Kidney (tissue), 14 donors: Measurements from ENCODE around the gene SS18L1. TPM values are rescaled to one million over a fixed set of nuclear protein-coding genes. Genes with fewer than 3 reads are reported as not detected.

Source experiments
- DNase-seq, 5 donors: peaks; one replicate each; pipeline ENCODE4 v3.0.0-alpha.2; 2013 to 2020
- FAIRE-seq: peaks from 2 replicates; lab custom pipeline; 2012; peaks lifted over from hg19 to GRCh38; lab: Jason Lieb, UNC
- H3K27ac ChIP-seq, 2 donors: one replicate each; pipeline ENCODE4 v1.7.0; 2013; ENCODE audit warnings: low read depth in 2 of 2, low read length in 2 of 2, inconsistent platforms in 1 of 2
- H3K27me3 ChIP-seq: one replicate; pipeline ENCODE4 v1.7.1; 2013; ENCODE audit warnings: low read length, inconsistent platforms; ENCODE audit not compliant: control insufficient read depth, insufficient read depth
- H3K36me3 ChIP-seq, 3 donors: one replicate each; pipeline versions ENCODE4 v1.7.0 to v1.7.1; 2013; ENCODE audit warnings: low read length in 3 of 3, control low read depth in 1 of 3, inconsistent platforms in 1 of 3; ENCODE audit not compliant: insufficient read depth in 3 of 3, control insufficient read depth in 2 of 3
- H3K4me1 ChIP-seq, 3 donors: one replicate each; pipeline versions ENCODE4 v1.7.0 to v1.7.1; 2013; ENCODE audit warnings: low read length in 3 of 3, inconsistent platforms in 1 of 3, low read depth in 1 of 3; ENCODE audit not compliant: control insufficient read depth in 2 of 3, insufficient read depth in 2 of 3
- H3K4me3 ChIP-seq, 3 donors: one replicate each; pipeline versions ENCODE4 v1.7.0 to v1.8.1; 2013; ENCODE audit warnings: low read length in 3 of 3, control low read depth in 1 of 3, inconsistent platforms in 1 of 3
- H3K9ac ChIP-seq, 3 donors: one replicate each; pipeline versions ENCODE4 v1.7.0 to v1.7.1; 2013; ENCODE audit warnings: low read length in 3 of 3, control low read depth in 1 of 3, inconsistent platforms in 1 of 3
- H3K9me3 ChIP-seq, 3 donors: one replicate each; pipeline versions ENCODE4 v1.7.0 to v1.7.1; 2013; ENCODE audit warnings: low read length in 3 of 3, control low read depth in 1 of 3, inconsistent platforms in 1 of 3; ENCODE audit not compliant: control insufficient read depth in 2 of 3, insufficient read depth in 1 of 3
- CTCF ChIP-seq: IDR thresholded peaks from 3 replicates; pipeline ENCODE4 v1.5.1; 2012; ENCODE audit warnings: mild to moderate bottlenecking, moderate library complexity, borderline replicate concordance; ENCODE audit not compliant: insufficient read depth; ENCODE audit errors: extremely low read depth
- intact Hi-C: fragments of 100-400 bp; cut with DNase I; formaldehyde crosslinking; loops from one replicate; pipeline ENCODE4 v1.11.1; 2022
- polyA plus RNA-seq: library from polyadenylated mRNA; stranded (reverse); fragments of 350-450 nt; fragmentation: Illumina TruSeq; extraction: RNeasy Lipid Tissue Mini Kit (QIAGEN cat#74804); gene quantifications from one replicate; pipeline ENCODE4 v1.2.3, GENCODE V29; 2014; ENCODE audit warnings: low read depth, low replicate concordance; ENCODE audit not compliant: insufficient read depth
- total RNA-seq: library from RNA; stranded (reverse); fragmentation: NEBNext Ultra II Directional; extraction: Animal tissue kit (Norgen Biotek cat#: 25700); gene quantifications from one replicate; pipeline ENCODE4 v1.2.1, GENCODE V29; 2021
- donor health status: control.
- donor health status: control.
- donor health status: control.
- donor health status: control.
- donor health status: control.
- donor health status: DM: yes; HTN: yes; CAD: no.
- donor health status: Normal renal cell carcinoma (clear cell type).

The SS18L1 gene
- total and polyA plus RNA-seq, 2 donors from 2014 or later = 6.5 to 12.0 TPM

- Histone ChIP-seq H3K9me3 (no peaks in the 10 kb centered on the region), H3K9ac (no peak overlapping the region), H3K36me3 (no peaks in the 10 kb centered on the region), H3K4me1 (no peaks in the 10 kb centered on the region), H3K4me3 (no peak overlapping the region), H3K27ac (no peak overlapping the region), H3K27me3 (peaks cover 2% of the 10 kb centered on the region)
- peak in 1 of 5 donors; percentile 38 for DNase-seq
- intact Hi-C loops = no loop called here
- FAIRE-seq = no peak
- TF ChIP-seq CTCF = no peak
Observed at GRCh38 chr20:62211216-62211615, 67.6 kb downstream of the SS18L1 start.

GRCh38 chr20:62211769-62212288, 68.3 kb downstream of the SS18L1 start:
- peak in 1 of 5 donors; percentile 51 for DNase-seq
- Histone ChIP-seq H3K27me3 (peaks cover 2% of the 10 kb centered on the region), H3K4me3 (no peak overlapping the region), H3K9me3 (no peaks in the 10 kb centered on the region), H3K9ac (no peak overlapping the region), H3K4me1 (no peaks in the 10 kb centered on the region), H3K27ac (no peak overlapping the region), H3K36me3 (no peaks in the 10 kb centered on the region)
- TF ChIP-seq CTCF = no peak
- FAIRE-seq = no peak
- intact Hi-C loops = no loop called here

GRCh38 chr20:62212299-62212698, 68.7 kb downstream of the SS18L1 start:
- peak in 1 of 5 donors; percentile 44 for DNase-seq
- Histone ChIP-seq H3K4me1 (no peaks in the 10 kb centered on the region), H3K9ac (no peak overlapping the region), H3K36me3 (no peaks in the 10 kb centered on the region), H3K4me3 (no peak overlapping the region), H3K27ac (no peak overlapping the region), H3K27me3 (peaks cover 5% of the 10 kb centered on the region), H3K9me3 (no peaks in the 10 kb centered on the region)
- TF ChIP-seq CTCF = no peak
- intact Hi-C loops = no loop called here
- FAIRE-seq = no peak

DNA sequence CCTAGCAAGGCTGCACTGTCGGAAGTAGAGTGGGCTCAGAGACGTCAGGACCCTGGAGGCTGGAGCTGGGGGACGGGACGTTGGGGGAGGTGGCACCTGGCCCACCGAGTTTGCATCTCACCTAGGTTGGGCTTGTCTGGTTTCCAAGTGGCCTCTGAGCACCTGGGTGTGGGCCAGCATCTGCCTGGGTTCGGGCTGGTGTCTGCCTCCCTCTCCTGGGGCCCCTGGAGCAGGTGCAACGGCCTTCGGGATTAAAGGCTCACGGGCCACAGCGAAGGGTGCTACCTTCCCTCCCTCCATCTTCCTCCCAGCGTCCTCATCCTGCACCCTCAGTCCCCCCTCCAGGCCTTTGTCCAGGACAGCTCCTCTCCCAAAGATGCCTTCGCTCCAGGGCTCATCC, 70.5 kb downstream of the SS18L1 start:
- no peak for FAIRE-seq
- no peaks in the 10 kb centered on the region for H3K4me1 ChIP-seq
- H3K4me3 ChIP-seq = no peak overlapping the region
- H3K27me3 ChIP-seq = peaks cover 14% of the 10 kb centered on the region
- TF ChIP-seq CTCF = no peak
- DNase-seq = no peak
- H3K9ac ChIP-seq = no peak overlapping the region
- intact Hi-C loops = no loop called here
- no peaks in the 10 kb centered on the region for H3K9me3 ChIP-seq
- no peak overlapping the region for H3K27ac ChIP-seq
- no peaks in the 10 kb centered on the region for H3K36me3 ChIP-seq
